ENCODE results near the gene POLR1E.
A peak's percentile ranks its signal among the peaks of the same experiment; 100 is the strongest.
"Not testable (repeated sequence)": the region's sequence is repeated elsewhere in the genome, so short reads cannot be mapped to it uniquely, and the experiment has no call there.

Gene POLR1E

DNA sequence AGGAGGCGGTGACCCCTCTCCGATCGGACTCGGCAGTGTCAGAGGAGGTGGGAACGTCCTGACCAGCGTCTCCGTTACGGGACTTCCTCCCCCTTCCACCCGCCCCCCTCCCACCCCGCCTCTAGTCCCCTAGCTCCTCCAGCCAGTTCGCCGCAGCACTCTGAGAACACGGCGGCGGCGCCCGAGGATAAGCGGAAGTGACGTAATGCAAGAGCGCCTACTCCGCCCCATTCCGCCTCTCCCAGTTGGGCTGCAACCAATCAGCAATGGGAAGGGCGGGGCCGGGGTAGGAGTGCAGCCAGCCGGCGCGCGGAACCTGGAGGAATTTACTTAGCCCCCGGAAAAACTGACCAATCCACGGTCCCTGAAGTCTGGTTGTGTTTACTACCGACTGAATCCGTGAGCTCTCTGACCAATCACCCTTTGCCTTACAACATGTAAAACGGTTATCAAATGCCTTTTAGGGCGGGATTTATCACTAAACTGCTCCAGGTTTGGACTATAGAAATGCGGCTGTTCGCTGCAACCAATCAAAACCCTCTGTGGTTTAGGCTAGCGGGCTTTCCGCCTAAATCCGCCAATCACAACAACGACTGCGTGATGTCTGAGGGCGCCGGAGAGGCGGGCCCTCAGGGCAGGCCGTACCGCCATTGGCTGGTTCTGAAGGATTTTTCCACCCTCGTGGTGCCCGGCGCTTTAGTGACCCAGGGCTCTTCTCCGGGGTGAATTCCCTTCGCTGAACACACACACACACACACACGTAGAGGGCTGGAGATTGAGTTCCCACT lies 20.3 kb upstream of the POLR1E start, which contains the start of gene ZBTB5:
Gene ZBTB5, minus strand, starts transcription at position 202 of the 788 bp plus-strand sequence. CDS start 22,899 bp downstream, outside the sequence.
- peak; percentile 99 for DNase-seq

- DNase-seq: no peak
Measured at GRCh38 chr9:37466037-37466709, 19.6 kb upstream of the POLR1E start.

GRCh38 chr9:37467530-37467929 lies 18.2 kb upstream of the POLR1E start:
- not testable (repeated sequence) for DNase-seq

- no peak for DNase-seq
Measured at GRCh38 chr9:37468620-37469019, 17.1 kb upstream of the POLR1E start.

GRCh38 chr9:37471942-37472684 lies 13.6 kb upstream of the POLR1E start:
- DNase-seq: no peak

- not testable (repeated sequence) for DNase-seq
Measured at GRCh38 chr9:37473982-37474381, 11.8 kb upstream of the POLR1E start.

DNA sequence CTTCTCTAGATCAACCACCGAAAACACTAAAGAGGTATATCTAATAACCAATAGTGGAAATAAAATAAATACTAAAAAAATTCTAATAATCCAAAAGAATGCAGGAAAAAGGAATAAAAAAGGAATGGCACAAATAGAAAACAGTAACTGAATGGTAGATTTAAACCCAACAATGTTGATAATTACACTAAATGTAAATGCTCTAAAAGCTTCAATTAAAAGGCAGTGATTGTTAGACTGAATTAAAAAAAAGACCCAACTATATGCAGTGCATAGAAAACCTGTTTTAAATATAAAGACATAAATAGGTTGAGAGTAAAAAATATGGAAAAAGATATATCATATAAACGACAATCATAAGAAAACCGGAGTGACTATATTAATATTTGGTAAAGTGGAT lies 11.3 kb upstream of the POLR1E start:
- no peak for DNase-seq

GRCh38 chr9:37476930-37477329 lies 8.8 kb upstream of the POLR1E start:
- DNase-seq: no peak

GRCh38 chr9:37477443-37477842 lies 8.3 kb upstream of the POLR1E start:
- DNase-seq: not testable (repeated sequence)

DNA sequence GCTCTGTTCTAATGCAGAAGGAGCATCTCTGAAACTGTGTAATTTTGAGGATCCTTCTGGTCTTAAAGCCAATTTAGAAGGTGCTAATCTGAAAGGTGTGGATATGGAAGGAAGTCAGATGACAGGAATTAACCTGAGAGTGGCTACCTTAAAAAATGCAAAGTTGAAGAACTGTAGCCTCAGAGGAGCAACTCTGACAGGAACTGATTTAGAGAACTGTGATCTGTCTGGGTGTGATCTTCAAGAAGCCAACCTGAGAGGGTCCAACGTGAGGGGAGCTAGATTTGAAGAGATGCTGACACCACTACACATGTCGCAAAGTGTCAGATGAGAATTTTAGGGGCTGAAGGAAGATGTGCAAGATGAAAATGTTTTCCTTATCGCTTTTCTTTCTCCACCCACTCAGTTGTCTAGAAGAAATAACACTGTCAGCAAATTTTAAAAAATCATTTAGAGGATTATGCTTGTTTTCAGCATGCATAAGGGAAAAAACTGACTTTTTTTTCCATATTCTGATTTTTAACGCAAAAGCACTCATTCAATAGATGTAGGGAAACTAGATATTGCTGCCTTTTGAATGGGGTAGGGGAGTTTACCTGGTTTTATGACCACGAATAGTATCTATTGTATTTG lies 7.6 kb upstream of the POLR1E start:
- DNase-seq: not testable (repeated sequence)

- DNase-seq: no peak
Measured at GRCh38 chr9:37480759-37481158, 5.0 kb upstream of the POLR1E start.

- no peak for DNase-seq
Measured at GRCh38 chr9:37486256-37486615, 488 bp downstream of the POLR1E start.

DNA sequence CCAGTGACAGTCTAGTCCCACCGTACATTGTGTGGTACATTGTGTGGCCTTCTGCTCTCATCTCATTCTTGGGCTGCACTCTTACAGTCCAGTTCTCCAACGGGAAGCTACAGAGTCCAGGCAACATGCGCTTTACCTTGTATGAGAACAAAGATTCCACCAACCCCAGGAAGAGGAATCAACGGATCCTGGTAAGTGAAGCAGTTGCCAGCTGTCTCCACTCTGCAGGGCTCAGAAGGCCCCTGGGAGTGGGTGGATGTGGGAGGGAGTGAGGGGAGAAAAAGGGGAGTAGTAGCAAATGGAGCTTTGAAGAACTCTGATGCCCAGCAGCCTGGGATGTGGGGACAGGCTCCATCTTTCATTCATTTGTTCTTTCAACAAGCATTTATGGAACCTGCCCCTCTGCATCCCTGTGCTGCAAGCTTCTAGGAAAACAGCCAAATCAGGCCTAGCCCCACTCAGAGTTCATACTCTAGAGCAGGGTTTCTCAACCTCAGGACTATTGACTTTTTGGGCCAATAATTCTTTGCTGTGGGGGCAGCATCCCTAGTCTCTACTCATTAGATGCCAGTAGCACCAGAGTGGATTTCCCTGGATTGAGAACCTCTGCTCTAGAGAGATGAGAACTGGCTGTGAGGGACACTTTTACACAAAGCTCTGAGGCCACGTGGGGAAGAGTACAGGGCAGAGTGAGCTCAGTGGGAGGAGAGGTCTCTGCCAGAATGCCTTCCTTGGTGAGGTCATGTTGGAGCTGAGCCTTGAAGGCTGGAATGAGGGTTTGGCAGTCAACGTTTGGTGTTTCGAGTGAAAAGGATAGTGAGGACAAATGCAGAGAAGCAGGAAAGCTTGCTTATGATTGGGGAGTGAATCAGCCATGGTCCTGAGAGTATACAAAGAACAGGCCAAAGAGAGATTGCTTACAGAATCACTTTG lies 1.1 kb downstream of the POLR1E start:
- DNase-seq: no peak

DNA sequence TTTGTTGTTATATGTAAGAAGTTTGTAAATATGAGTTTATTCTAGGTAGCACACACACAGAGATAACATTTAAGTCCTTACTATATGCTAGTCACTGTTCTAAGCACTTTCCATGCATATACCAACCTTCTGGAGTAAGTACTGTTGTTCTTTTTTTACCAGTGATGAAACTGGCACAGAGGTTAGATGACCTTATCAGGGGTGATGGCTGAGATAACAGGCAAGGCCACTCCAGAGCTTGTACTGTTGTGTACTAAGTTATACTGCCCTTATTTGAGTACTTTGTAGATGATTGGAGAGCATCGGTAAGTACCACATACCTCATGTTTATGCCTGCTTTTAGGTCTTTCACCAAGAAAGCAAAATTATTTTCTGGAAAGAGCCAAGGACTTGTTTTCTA lies 6.2 kb downstream of the POLR1E start:
- DNase-seq: no peak

- no peak for DNase-seq
Measured at GRCh38 chr9:37495571-37495970, 9.8 kb downstream of the POLR1E start.

GRCh38 chr9:37496020-37496419 lies 10.3 kb downstream of the POLR1E start:
- no peak for DNase-seq

GRCh38 chr9:37497320-37497719 lies 11.6 kb downstream of the POLR1E start:
- no peak for DNase-seq

GRCh38 chr9:37498457-37498856 lies 12.7 kb downstream of the POLR1E start:
- DNase-seq: no peak

- DNase-seq: no peak
Measured at GRCh38 chr9:37499297-37499696, 13.5 kb downstream of the POLR1E start.

DNA sequence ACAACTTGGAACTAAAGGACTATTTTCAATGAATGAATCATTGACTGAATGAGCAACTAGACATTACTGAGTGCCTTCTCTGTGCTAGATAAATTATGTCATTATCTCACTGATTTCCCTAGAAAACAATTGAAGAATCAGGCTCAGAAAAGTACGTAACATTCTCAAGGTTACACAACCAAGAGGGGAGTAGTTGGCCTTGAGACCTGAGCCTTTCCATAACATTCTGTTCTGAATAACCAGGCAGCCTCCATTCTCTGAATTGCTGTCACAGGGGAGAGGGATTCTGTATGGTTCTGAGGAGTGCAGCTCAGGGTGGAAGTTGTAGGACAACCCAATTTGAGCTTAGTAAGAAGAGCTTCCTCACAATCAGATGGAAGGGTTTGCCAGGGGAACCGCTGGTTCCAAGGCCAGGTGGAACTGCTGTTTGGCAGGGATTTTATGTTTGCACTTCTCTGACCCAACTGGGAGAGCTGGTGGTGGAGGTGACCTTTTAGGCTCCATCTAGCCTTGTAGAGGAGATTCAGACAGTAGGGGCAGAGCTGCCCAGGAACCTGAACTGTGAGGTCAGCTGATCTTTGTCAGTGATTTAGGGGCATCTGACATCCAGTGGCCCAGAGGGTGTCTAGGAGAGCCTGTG lies 16.3 kb downstream of the POLR1E start:
- DNase-seq: no peak

- no peak for DNase-seq
Measured at GRCh38 chr9:37503736-37504135, 18.0 kb downstream of the POLR1E start.

All from effector CD4-positive, alpha-beta T cell (primary cell).